Measurements from ENCODE around the gene NF2. TPM values are rescaled to one million over a fixed set of nuclear protein-coding genes. Genes with fewer than 3 reads are reported as not detected.

The NF2 gene
- total RNA-seq, 4 donors from 2014 or later, result 14.6 to 60.1 (median 34.7) TPM

DNA sequence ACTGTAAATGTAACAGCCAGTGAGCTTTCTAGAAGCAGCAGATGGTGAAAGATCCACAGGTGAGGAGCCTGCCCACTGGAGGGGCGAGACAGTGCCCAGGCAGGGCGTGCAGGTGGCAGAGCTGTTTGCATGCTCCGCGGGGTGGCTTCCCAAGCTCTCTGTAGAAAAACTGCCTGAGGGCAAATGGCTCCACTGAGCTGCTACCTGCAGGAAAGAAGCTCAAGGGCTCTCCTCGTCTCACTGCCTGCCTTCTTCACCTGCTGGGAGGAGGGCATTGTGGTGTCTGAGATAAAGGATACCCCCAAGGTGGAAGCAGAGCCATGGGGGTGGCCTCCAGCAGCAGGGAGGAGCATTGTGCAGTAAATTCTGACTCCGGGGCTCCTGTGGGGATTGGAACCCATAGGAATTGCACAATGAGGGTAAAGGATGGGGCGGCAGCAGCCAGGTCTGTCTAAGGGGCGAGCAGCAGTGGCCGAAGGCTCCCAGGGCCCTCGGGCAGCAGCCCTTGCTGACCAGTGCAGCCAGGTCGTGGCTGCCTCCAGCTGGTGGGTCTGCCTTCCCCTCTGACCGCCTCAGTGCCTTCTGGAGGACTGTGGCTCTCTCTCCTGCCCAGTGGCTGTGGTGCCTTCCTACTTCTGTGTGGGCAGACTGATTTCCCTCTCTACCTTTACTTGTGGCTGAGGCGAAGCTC lies 88.3 kb downstream of the NF2 start:
- peaks cover 0 to 3% (median 2%) of the 10 kb centered on the region in 4 donors for H3K36me3 ChIP-seq
- 91% methylated on average over 13 of the region's 13 CpGs; no CpG with 5 or more reads in 1 of the 2 donors for WGBS, 2 donors (ENCODE audit: low coverage in 1 of 2)
- DNase-seq, result no peak

DNA sequence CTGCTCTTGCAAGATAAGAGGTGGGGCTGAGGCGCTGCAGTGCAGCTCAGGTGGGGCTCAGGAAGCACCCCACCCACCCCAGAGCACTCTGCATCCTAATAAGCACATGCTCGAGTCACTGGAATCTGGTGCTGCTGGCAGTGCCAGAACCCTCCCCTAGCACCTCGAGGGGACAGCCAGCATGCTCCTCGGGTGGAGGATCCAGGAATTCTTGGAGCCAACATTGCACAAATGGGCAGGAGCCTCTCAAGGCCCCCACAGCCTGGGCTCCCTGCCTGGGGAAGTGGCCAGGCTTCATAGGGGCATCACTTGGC lies 88.9 kb downstream of the NF2 start:
- Histone ChIP-seq H3K9me3 (no peaks in the 10 kb centered on the region), H3K27me3 (no peaks in the 10 kb centered on the region), H3K4me1 (peaks cover 0 to 8% (median 2%) of the 10 kb centered on the region in 4 donors), H3K27ac (no peak overlapping the region), H3K4me3 (no peak overlapping the region), H3K36me3 (peaks cover 0 to 3% (median 2%) of the 10 kb centered on the region in 4 donors)
- 57% methylated on average over 4 of the region's 4 CpGs; no CpG with 5 or more reads in 1 of the 2 donors for WGBS, 2 donors (ENCODE audit: low coverage in 1 of 2)
- in situ Hi-C loops (cut with MboI; ENCODE audit: low pct_ligation_motif_present in 1 of 4, low pct_unique_long_range_greater_than_20kb in 1 of 4, low sequenced_read_pairs in 3 of 4) (loop anchor here in 1 of 4 donors (10.0 kb wide), 1 partner anchor 313 kb away; no protein-coding TSS in a partner anchor), intact Hi-C loops (cut with DNase I; ENCODE audit: low total_unique reads) (no loop called here)
- TF ChIP-seq POLR2AphosphoS5 (IDR thresholded peaks at IDR 0.05) (no peak), POLR2A (IDR thresholded peaks at IDR 0.05) (no peak), EP300 (IDR thresholded peaks at IDR 0.05; ENCODE audit: low read depth) (no peak)
- TF ChIP-seq, protein P1, sequence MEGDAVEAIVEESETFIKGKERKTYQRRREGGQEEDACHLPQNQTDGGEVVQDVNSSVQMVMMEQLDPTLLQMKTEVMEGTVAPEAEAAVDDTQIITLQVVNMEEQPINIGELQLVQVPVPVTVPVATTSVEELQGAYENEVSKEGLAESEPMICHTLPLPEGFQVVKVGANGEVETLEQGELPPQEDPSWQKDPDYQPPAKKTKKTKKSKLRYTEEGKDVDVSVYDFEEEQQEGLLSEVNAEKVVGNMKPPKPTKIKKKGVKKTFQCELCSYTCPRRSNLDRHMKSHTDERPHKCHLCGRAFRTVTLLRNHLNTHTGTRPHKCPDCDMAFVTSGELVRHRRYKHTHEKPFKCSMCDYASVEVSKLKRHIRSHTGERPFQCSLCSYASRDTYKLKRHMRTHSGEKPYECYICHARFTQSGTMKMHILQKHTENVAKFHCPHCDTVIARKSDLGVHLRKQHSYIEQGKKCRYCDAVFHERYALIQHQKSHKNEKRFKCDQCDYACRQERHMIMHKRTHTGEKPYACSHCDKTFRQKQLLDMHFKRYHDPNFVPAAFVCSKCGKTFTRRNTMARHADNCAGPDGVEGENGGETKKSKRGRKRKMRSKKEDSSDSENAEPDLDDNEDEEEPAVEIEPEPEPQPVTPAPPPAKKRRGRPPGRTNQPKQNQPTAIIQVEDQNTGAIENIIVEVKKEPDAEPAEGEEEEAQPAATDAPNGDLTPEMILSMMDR (IDR thresholded peaks at IDR 0.05), result no peak
- no peak for DNase-seq

More for the DNA sequence above, 88.3 kb downstream of the NF2 start:
- H3K4me1 ChIP-seq, result peaks cover 0 to 8% (median 2%) of the 10 kb centered on the region in 4 donors
- in situ Hi-C loops (cut with MboI; ENCODE audit: low pct_ligation_motif_present in 1 of 4, low pct_unique_long_range_greater_than_20kb in 1 of 4, low sequenced_read_pairs in 3 of 4) (loop anchor here in 1 of 4 donors (10.0 kb wide), 1 partner anchor 313 kb away; no protein-coding TSS in a partner anchor), intact Hi-C loops (cut with DNase I; ENCODE audit: low total_unique reads) (no loop called here)
- H3K27me3 ChIP-seq, result no peaks in the 10 kb centered on the region
- TF ChIP-seq POLR2A (IDR thresholded peaks at IDR 0.05), result no peak
- TF ChIP-seq, protein P1 (IDR thresholded peaks at IDR 0.05), result no peak
- TF ChIP-seq EP300 (IDR thresholded peaks at IDR 0.05; ENCODE audit: low read depth), result no peak
- TF ChIP-seq POLR2AphosphoS5 (IDR thresholded peaks at IDR 0.05), result no peak
- H3K27ac ChIP-seq, result no peak overlapping the region
- no peak overlapping the region for H3K4me3 ChIP-seq
- no peaks in the 10 kb centered on the region for H3K9me3 ChIP-seq

DNA sequence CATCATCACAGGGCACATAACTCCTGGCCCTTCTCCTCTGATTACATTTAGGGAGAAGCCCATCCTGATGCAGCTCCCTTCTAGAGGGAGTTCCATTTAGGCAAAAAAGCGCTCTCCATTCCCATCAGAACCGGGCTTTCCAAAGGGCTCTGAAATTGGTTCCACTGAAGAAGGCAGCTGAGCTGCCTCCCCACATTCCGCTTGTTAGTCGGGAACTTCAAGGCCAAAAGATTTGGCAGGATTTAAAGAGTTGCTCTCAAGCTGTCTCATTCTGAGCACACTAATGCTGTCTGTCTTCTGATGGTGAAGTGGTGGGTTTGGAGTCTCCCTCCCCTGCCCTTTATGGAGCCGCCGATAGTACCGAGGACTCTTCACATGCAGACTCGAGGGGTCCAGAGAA lies 89.7 kb downstream of the NF2 start:
- H3K9me3 ChIP-seq, result no peaks in the 10 kb centered on the region
- H3K27me3 ChIP-seq, result no peaks in the 10 kb centered on the region
- WGBS, 2 donors (ENCODE audit: low coverage in 1 of 2), result 81% methylated on average over 8 of the region's 8 CpGs; no CpG with 5 or more reads in 1 of the 2 donors
- H3K4me3 ChIP-seq, result no peak overlapping the region
- intact Hi-C loops (cut with DNase I; ENCODE audit: low total_unique reads) (no loop called here), in situ Hi-C loops (cut with MboI; ENCODE audit: low pct_ligation_motif_present in 1 of 4, low pct_unique_long_range_greater_than_20kb in 1 of 4, low sequenced_read_pairs in 3 of 4) (loop anchor here in 1 of 4 donors (10.0 kb wide), 1 partner anchor 312 kb away; no protein-coding TSS in a partner anchor)
- peaks cover 0 to 3% (median 2%) of the 10 kb centered on the region in 4 donors for H3K36me3 ChIP-seq
- TF ChIP-seq POLR2A (IDR thresholded peaks at IDR 0.05) (no peak), POLR2AphosphoS5 (IDR thresholded peaks at IDR 0.05) (no peak), EP300 (IDR thresholded peaks at IDR 0.05; ENCODE audit: low read depth) (no peak)
- TF ChIP-seq, protein P1 (IDR thresholded peaks at IDR 0.05), result no peak
- H3K4me1 ChIP-seq, result peaks cover 0 to 8% (median 2%) of the 10 kb centered on the region in 4 donors
- DNase-seq, result no peak
- no peak overlapping the region for H3K27ac ChIP-seq

DNA sequence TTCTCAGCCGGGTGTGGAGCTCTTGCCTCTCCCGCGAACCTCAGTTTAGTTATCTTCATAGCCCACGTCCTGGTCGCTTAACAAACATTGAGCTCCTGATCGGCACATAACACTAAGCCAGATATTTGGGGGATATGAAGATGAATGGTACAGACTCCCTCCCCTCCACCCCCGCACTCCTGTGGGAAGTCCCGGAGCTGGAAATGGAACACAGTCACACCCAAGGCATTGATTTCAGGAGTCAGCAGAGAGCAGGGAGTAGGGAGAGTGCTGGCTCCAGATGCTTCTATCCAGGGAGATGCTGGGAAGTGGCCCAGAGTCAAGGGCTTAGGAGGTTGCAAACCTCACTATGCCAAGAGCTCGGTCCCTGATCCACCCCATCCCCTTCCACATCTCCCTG lies 90.2 kb downstream of the NF2 start:
- TF ChIP-seq, protein P1 (IDR thresholded peaks at IDR 0.05), result no peak
- no peak for TF ChIP-seq POLR2A (IDR thresholded peaks at IDR 0.05)
- no peak for TF ChIP-seq POLR2AphosphoS5 (IDR thresholded peaks at IDR 0.05)
- TF ChIP-seq EP300 (IDR thresholded peaks at IDR 0.05; ENCODE audit: low read depth), result no peak
- H3K4me1 ChIP-seq, result peaks cover 0 to 8% (median 2%) of the 10 kb centered on the region in 4 donors
- H3K27ac ChIP-seq, result no peak overlapping the region
- no peak overlapping the region for H3K4me3 ChIP-seq
- WGBS, 2 donors (ENCODE audit: low coverage in 1 of 2), result 75% methylated on average over 9 of the region's 9 CpGs; no CpG with 5 or more reads in 1 of the 2 donors
- H3K27me3 ChIP-seq, result no peaks in the 10 kb centered on the region
- H3K36me3 ChIP-seq, result peaks cover 0 to 3% (median 2%) of the 10 kb centered on the region in 4 donors
- DNase-seq, result no peak
- intact Hi-C loops (cut with DNase I; ENCODE audit: low total_unique reads) (no loop called here), in situ Hi-C loops (cut with MboI; ENCODE audit: low pct_ligation_motif_present in 1 of 4, low pct_unique_long_range_greater_than_20kb in 1 of 4, low sequenced_read_pairs in 3 of 4) (loop anchor here in 1 of 4 donors (10.0 kb wide), 1 partner anchor 311 kb away; no protein-coding TSS in a partner anchor)
- no peaks in the 10 kb centered on the region for H3K9me3 ChIP-seq

Measured in transverse colon (tissue), 4 donors.